GM23338 (cell line): ENCODE measurements around the gene ZFX. TPM values are rescaled to one million over a fixed set of nuclear protein-coding genes. Genes with fewer than 3 reads are reported as not detected.

Experiments used
- ATAC-seq: fragments of 200-7000 bp; cut with Tn5 transposase; 3 replicates; pipeline ENCODE4 v1.9.1; 2020
- DNase-seq: peaks from one replicate; pipeline ENCODE4 v3.0.0-alpha.2; 2015; ENCODE audit warnings: low spot score
- H2AFZ ChIP-seq: fragments of 200-600 bp; sonication (generic); 2 replicates; pipeline ENCODE4 v1.8.0; 2016; ENCODE audit warnings: antibody characterized with exemption, mild to moderate bottlenecking, moderate library complexity
- H3F3A ChIP-seq: fragments of 200-600 bp; sonication (generic); replicated peaks from 2 replicates; pipeline ENCODE4 v1.8.0; 2017; ENCODE audit warnings: antibody characterized with exemption, mixed run types, low read depth
- H3K27ac ChIP-seq: fragments of 200-600 bp; sonication (generic); 2 replicates; pipeline ENCODE4 v1.6.1; 2016; ENCODE audit warnings: low read depth
- H3K27me3 ChIP-seq: fragments of 200-600 bp; sonication (generic); 2 replicates; pipeline ENCODE4 v1.8.0; 2016; ENCODE audit warnings: mild to moderate bottlenecking, mixed run types, moderate library complexity; ENCODE audit not compliant: insufficient read depth
- H3K36me3 ChIP-seq: fragments of 200-600 bp; sonication (generic); 2 replicates; pipeline ENCODE4 v1.8.0; 2016; ENCODE audit warnings: mild to moderate bottlenecking; ENCODE audit not compliant: insufficient read depth
- H3K4me1 ChIP-seq: fragments of 200-600 bp; sonication (generic); 2 replicates; pipeline ENCODE4 v1.8.0; 2016; ENCODE audit warnings: mild to moderate bottlenecking, moderate library complexity; ENCODE audit not compliant: insufficient read depth
- H3K4me2 ChIP-seq: fragments of 200-600 bp; sonication (generic); 2 replicates; pipeline ENCODE4 v1.7.1; 2017; ENCODE audit warnings: mixed run types
- H3K4me3 ChIP-seq: fragments of 200-600 bp; sonication (generic); 2 replicates; pipeline ENCODE4 v1.6.1; 2016; ENCODE audit warnings: mixed run types
- H3K79me2 ChIP-seq: fragments of 200-600 bp; sonication (generic); replicated peaks from 2 replicates; pipeline ENCODE4 v1.8.0; 2017; ENCODE audit warnings: mild to moderate bottlenecking; ENCODE audit not compliant: insufficient read depth
- H3K9me2 ChIP-seq: fragments of 200-600 bp; sonication (generic); 2 replicates; pipeline ENCODE4 v1.8.0; 2017; ENCODE audit not compliant: insufficient read depth
- H4K20me1 ChIP-seq: fragments of 200-600 bp; sonication (generic); replicated peaks from 2 replicates; pipeline ENCODE4 v1.8.0; 2017; ENCODE audit warnings: mild to moderate bottlenecking; ENCODE audit not compliant: insufficient read depth
- H3K27ac Mint-ChIP-seq: 2 replicates; pipeline ENCODE4 v1.8.0; 2020; ENCODE audit warnings: inconsistent platforms, mild to moderate bottlenecking, moderate library complexity, mixed read lengths
- H3K27me3 Mint-ChIP-seq: 3 replicates; pipeline ENCODE4 v1.8.0; 2022; ENCODE audit warnings: low read depth, mild to moderate bottlenecking, moderate library complexity, mixed read lengths, inconsistent platforms; ENCODE audit not compliant: insufficient read depth, poor library complexity
- H3K36me3 Mint-ChIP-seq: 3 replicates; pipeline ENCODE4 v1.8.0; 2021; ENCODE audit warnings: low read depth, mild to moderate bottlenecking, inconsistent platforms, moderate library complexity, mixed read lengths
- H3K4me1 Mint-ChIP-seq: 3 replicates; pipeline ENCODE4 v1.8.0; 2020; ENCODE audit warnings: mild to moderate bottlenecking, inconsistent platforms, mixed read lengths
- H3K4me3 Mint-ChIP-seq: 3 replicates; pipeline ENCODE4 v1.8.0; 2021; ENCODE audit warnings: moderate library complexity, mild to moderate bottlenecking, inconsistent platforms, mixed read lengths
- H3K9me3 Mint-ChIP-seq: 3 replicates; pipeline ENCODE4 v1.8.0; 2020; ENCODE audit warnings: moderate library complexity, mild to moderate bottlenecking, inconsistent platforms, mixed read lengths
- CTCF ChIP-seq, 2 experiments: fragments of 200-600 bp in 1 of 2; sonication (generic) in 1 of 2; conservative IDR thresholded peaks; 2 replicates each; pipeline versions ENCODE4 v1.5.1 to v1.6.1; 2016 to 2017; ENCODE audit warnings: antibody characterized with exemption in 2 of 2, low read depth in 2 of 2, mild to moderate bottlenecking in 2 of 2, moderate library complexity in 1 of 2
- ETS1 ChIP-seq: IDR thresholded peaks from 2 replicates; pipeline ENCODE4 v1.6.1; 2016; ENCODE audit warnings: antibody characterized with exemption
- EZH2 ChIP-seq: fragments of 200-600 bp; sonication (generic); IDR thresholded peaks from one replicate; pipeline ENCODE4 v1.8.0; 2017; ENCODE audit warnings: antibody characterized with exemption, mild to moderate bottlenecking, low read depth; ENCODE audit not compliant: unreplicated experiment
- JUNB ChIP-seq: IDR thresholded peaks from one replicate; pipeline ENCODE4 v1.6.1; 2016; ENCODE audit warnings: antibody characterized with exemption; ENCODE audit not compliant: unreplicated experiment
- NANOG ChIP-seq: IDR thresholded peaks from 2 replicates; pipeline ENCODE4 v1.6.1; 2016; ENCODE audit warnings: antibody characterized with exemption, borderline replicate concordance
- REST ChIP-seq: IDR thresholded peaks from one replicate; pipeline ENCODE4 v1.6.1; 2018; ENCODE audit warnings: antibody characterized with exemption; ENCODE audit not compliant: unreplicated experiment
- STAT1 ChIP-seq: IDR thresholded peaks from one replicate; pipeline ENCODE4 v1.6.1; 2016; ENCODE audit warnings: antibody characterized with exemption; ENCODE audit not compliant: unreplicated experiment
- ZNF114 ChIP-seq: fragments of 250-450 bp; sonication (Bioruptor Pico); IDR thresholded peaks from 2 replicates; pipeline ENCODE4 v1.5.0; 2020; ENCODE audit warnings: mild to moderate bottlenecking, moderate library complexity
- ZNF331 ChIP-seq: fragments of 250-450 bp; sonication (Bioruptor Pico); IDR thresholded peaks from 2 replicates; pipeline ENCODE4 v1.5.0; 2020; ENCODE audit warnings: low read depth, mild to moderate bottlenecking, moderate library complexity
- ZNF462 ChIP-seq: fragments of 250-450 bp; sonication (Bioruptor Pico); IDR thresholded peaks from 2 replicates; pipeline ENCODE4 v1.5.0; 2020; ENCODE audit warnings: mild to moderate bottlenecking, moderate library complexity
- polyA plus RNA-seq: library from polyadenylated mRNA; unstranded; fragments of >200 nt; fragmentation: Nextera tagmentation; extraction: Ambion mirVana; gene quantifications from 2 replicates; pipeline ENCODE4 v1.2.1, GENCODE V29; 2016
- total RNA-seq: library from RNA; depleted of rRNA; stranded (reverse); fragments of >200 nt; shearing (Covaris generic); gene quantifications from 2 replicates; pipeline ENCODE4 v1.2.3, GENCODE V29; 2014

ZFX gene
- total and polyA plus RNA-seq, 2 experiments from 2014 or later, result 11.0 to 15.4 TPM

GRCh38 chrX:24214568-24214967, 65.0 kb downstream of the ZFX start:
- peaks cover 8% of the 10 kb centered on the region; the same call in 1 of the 2 replicates for H3K4me1 ChIP-seq
- H3K4me1 Mint-ChIP-seq, result peaks cover 19% of the 10 kb centered on the region; the same call in 2 of the 3 replicates
- TF ChIP-seq STAT1 (no peak), ZNF331 (CRISPR knock-in tag) (no peak), JUNB (no peak), EZH2 (no peak), ETS1 (no peak), ZNF462 (CRISPR knock-in tag) (no peak), NANOG (no peak), CTCF (conservative IDR thresholded peaks at IDR 0.05; ENCODE audit: low read depth in 2 of 2) (no peak), REST (no peak), ZNF114 (no peak)
- no peak overlapping the region for H3K27ac ChIP-seq
- H3K36me3 Mint-ChIP-seq, result peaks cover 17% of the 10 kb centered on the region; the same call in 2 of the 3 replicates
- no peaks in the 10 kb centered on the region for H3K27me3 Mint-ChIP-seq
- no peak for ATAC-seq
- no peaks in the 10 kb centered on the region for H3K27me3 ChIP-seq
- H3K9me2 ChIP-seq, result no peaks in the 10 kb centered on the region
- H3K4me3 ChIP-seq, result no peak overlapping the region
- H3K79me2 ChIP-seq, result no peaks in the 10 kb centered on the region
- H3K27ac Mint-ChIP-seq, result no peak overlapping the region; the same call in 1 of the 2 replicates
- H3F3A ChIP-seq, result 0 out of 2 replicates have a peak, but pooled peaks cover 3% of the 10 kb centered on the region
- no peak overlapping the region for H2AFZ ChIP-seq
- H4K20me1 ChIP-seq, result no peaks in the 10 kb centered on the region
- H3K4me2 ChIP-seq, result no peak overlapping the region
- no peak overlapping the region for H3K4me3 Mint-ChIP-seq
- no peaks in the 10 kb centered on the region for H3K9me3 Mint-ChIP-seq
- DNase-seq, result no peak
- H3K36me3 ChIP-seq, result no peaks in the 10 kb centered on the region
